ELF-1 (cell line): ENCODE data around the gene NME5.
"Not testable (repeated sequence)": the region's sequence is repeated elsewhere in the genome, so short reads cannot be mapped to it uniquely, and the experiment has no call there.

Experiments
- DNase-seq: peaks from one replicate; pipeline ENCODE4 v3.0.0-alpha.2; 2016; ENCODE audit warnings: low read depth, low spot score

NME5 gene

GRCh38 chr5:138078006-138078643 lies 61.1 kb downstream of the NME5 start:
- DNase-seq: peak; percentile 48

DNA sequence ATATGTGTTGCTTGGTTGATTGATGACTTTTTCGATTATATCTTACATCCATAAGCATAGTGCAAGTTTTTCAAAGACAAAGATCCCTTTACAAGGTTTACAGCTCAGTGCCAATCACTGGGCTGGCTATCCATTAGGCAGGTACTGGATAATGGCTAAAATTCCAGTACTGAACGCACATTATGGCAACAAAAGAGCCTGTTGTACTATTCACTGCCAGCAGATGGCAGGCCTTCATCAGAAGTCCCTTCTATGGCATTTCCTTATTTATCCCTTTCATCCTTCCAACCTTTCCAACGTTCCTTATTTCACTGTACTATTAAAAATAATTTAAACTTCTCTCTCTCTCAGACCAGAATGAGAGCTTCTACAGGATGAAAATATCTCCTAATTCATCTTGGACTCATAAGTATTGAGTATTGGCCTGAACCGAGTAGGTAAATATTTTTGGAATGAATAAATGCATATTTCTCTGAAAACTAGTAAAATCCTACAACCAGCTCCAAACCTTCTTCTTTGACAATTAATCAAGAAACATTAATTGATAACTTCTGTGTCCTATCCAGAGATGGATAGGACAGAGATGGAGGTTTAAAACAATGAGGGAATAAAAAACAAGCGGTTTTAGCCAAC lies 62.0 kb downstream of the NME5 start:
- peak; percentile 66 for DNase-seq

DNA sequence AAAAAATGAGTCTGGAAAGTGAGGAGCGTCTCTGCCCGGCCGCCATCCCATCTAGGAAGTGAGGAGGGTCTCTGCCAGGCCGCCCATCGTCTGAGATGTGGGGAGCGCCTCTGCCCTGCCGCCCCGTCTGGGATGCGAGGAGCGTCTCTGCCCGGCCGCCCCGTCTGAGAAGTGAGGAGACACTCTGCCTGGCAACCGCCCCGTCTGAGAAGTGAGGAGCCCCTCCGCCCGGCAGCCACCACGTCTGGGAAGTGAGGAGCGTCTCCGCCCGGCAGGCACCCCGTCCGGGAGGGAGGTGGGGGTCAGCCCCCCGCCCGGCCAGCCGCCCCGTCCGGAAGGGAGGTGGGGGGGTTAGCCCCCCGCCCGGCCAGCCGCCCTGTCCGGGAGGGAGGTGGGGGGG lies 69.2 kb downstream of the NME5 start:
- DNase-seq: not testable (repeated sequence)

GRCh38 chr5:138068742-138069600 lies 70.3 kb downstream of the NME5 start:
- peak; percentile 77 for DNase-seq

GRCh38 chr5:138067945-138068344 lies 71.3 kb downstream of the NME5 start:
- no peak for DNase-seq
